GM19351 (cell line): ENCODE results near the gene CLPTM1L.
"Not testable (repeated sequence)": the region's sequence is repeated elsewhere in the genome, so short reads cannot be mapped to it uniquely, and the experiment has no call there.

ENCODE experiments used
- ATAC-seq: cut with Tn5 transposase; IDR thresholded peaks from one replicate; pipeline ENCODE4 v1.9.1; 2021; ENCODE audit warnings: mild to moderate bottlenecking, moderate library complexity; ENCODE audit not compliant: unreplicated experiment

CLPTM1L gene

DNA sequence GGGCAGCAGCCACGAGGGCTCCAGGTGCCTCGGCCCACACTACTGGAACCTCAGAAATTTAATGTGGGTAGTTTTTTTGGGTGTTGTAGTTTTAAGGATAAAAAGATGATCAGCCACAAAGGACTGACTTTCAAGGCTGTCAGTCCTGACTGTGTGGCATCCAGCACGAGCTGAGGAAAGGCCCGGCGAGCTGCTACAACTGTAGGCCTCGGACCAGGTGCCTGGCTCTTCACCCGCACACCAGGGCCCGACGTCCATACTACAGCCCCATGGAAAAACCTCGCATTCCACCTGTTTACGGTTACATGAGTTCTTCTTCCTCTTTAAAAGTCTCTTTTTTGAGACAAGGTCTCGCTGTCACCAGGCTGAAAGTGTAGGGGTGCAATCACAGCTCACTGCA lies 2.6 kb downstream of the CLPTM1L start:
- ATAC-seq, result no peak

DNA sequence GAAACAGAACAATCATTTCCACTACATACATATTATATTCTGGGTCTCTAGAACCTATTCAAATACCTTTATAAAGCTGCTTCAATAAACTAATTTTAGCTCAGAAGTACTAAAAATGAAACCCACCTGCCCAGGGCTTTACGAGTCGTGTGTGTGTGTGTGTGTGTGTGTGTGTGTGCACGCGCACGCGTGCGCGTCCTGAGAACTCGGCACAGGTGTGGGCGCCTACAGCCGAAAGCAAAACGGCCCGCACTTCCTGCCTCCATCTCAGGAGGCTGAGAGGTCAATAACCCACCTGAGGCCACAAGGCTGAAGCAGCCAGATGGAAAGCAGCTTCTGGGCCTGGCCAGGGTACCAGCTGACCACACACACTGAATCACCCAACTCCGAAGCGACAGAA lies 3.0 kb downstream of the CLPTM1L start:
- peak; percentile 48 for ATAC-seq

DNA sequence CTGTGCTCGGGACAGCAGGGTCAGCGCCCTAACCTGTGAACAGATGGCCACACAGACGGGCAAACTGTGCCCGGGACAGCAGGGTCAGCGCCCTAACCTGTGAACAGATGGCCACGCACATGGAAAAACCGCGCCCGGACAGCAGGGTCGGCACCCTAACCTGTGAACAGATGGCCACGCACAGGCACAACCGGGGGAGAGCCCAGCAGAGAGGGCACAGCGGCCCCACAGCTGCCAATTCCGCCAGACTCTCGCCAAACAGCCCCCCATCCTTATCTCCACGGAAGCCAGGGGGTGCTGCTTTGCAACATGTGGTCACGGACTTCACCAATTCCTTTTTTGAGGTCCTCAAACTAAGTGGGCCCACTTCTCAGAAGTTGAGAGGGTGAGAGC lies 5.1 kb downstream of the CLPTM1L start:
- ATAC-seq, result not testable (repeated sequence)

DNA sequence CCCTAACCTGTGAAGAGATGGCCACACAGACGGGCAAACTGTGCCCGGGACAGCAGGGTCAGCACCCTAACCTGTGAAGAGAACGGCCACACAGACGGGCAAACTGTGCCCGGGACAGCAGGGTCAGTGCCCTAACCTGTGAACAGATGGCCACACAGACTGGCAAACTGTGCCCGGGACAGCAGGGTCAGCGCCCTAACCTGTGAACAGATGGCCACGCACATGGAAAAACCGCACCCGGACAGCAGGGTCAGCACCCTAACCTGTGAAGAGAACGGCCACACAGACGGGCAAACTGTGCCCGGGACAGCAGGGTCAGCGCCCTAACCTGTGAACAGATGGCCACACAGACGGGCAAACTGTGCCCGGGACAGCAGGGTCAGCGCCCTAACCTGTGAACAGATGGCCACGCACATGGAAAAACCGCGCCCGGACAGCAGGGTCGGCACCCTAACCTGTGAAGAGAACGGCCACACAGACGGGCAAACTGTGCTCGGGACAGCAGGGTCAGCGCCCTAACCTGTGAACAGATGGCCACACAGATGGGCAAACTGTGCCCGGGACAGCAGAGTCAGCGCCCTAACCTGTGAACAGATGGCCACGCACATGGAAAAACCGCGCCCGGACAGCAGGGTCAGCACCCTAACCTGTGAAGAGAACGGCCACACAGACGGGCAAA lies 5.6 kb downstream of the CLPTM1L start:
- ATAC-seq, result not testable (repeated sequence)

DNA sequence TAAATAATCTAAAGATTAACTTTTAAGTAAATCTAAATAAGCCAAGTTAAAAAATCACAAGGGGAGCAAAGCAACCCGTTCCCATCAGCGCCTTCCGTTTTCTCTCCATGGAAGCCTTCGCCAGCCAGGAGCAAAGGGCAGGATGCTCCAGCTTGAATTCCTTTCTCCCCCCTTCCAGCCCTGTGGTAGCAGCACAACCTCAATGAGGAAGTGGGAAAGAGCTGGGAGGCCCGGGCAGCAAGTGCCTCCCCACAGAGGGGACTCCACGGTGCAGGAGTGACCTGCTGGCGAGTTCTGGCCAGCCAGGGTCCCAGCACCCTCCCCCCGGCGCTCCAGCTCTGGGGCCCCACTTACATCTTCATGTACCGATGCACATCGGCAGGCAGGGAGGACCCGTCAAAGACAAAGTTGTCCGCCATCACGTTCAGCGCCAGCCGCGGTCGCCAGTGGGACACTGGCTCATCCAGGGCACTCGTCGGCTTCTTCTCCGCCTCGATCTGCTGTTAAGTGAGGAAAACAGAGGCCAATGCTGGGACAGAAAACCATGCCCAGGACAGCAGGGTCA lies 6.3 kb downstream of the CLPTM1L start:
- no peak for ATAC-seq

DNA sequence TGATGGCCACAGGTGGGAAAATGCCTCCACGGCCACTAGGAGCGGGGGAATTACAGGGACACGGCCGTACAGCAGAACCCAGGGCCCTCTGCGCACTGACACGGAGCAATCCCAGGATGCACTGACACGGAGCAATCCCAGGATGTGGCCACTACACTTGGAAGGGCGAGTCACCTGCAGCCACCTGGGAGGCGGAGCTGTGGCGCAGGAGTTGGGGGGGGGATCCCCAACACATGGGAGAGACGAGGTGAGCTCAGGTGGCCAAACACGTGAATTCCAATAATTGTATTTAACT lies 6.8 kb downstream of the CLPTM1L start:
- no peak for ATAC-seq

DNA sequence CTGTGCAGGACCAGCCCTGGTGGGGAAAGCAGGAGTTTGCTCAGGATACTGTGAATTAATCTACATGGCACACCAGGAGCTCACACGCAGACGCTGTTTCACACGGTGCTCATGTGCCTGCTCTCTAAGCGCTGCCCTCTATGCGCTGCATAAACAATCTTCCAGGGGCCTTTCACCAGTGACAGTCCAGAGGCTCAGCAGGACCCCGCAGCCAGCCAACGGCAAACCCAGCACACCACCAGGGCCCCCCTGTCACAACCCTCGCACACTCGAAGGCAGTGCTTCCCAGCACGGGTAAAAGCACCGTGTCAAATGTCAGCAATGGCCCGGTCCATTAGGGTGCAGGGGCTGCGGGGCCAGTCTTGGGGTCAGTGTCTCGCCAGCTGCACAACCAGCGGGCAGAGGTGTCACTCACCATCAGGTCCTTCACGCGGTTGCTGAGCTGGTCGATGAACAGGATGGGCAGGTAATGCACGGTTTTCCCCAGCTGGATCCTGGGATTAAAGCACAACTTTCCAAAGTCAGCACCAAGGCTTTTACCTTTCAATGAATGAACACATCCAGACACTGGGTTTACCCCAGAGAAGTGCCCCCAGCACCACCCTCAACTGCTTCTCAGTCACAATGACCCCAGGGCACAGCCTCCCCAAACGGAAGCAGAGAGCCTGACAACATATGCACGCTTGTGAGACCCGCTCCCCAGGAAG lies 7.3 kb downstream of the CLPTM1L start:
- no peak for ATAC-seq

DNA sequence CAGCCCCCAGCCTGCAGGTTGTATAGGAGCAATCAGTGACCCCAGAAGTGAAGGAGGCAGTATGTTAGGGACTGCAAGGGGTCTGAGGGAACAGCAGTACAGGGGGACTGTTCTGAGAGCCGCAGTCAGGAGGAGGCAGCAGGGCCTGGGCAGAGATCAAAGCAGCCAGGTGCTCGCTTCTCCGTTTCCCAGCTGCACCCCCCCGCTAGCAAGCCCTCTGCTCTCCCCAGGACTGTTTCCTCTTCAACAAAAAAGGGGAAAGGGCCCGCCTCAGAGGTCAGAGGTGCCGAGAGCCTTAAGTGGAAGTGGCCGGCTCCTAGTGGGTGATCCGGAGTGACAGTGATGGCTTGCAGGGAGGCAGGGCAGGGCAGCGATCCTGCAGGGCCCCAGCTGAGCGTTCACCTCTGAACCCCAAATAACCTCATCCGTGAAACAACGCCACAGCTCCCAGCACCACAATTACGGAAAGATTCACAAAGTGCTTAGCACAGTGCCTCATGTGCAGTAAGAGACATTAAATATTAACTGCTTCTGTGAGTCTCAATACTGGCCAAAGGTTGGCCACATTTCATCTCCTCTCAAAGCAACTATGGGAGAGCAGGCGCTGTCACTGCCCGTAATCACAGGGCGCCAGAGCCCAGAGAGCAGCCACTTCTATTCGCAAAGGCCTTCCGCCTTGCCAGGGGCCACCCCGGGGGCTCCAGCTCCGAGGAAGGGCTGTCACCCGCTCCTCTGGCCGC lies 8.0 kb downstream of the CLPTM1L start:
- no peak for ATAC-seq

DNA sequence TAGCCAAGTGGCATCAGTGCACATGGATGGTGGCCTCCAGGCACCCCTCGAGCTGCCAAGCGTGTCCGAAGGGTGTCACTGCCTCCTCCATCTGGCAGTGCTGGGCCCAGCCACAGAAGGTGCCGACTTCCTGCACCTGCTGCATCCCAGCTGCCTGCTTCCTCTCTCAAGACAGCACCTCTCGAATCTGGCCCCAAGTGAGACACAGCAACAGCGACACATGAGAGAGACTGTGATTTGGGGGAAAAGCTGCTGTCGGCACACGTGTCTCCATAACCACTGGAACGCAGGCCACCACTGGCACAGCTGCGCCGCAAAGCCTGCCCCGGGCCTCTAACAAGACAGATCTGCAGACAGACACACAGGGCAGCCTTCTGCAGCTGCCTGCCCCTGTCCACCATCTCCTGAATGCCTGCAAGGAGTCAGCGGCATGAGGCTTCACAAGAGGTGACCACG lies 8.8 kb downstream of the CLPTM1L start:
- no peak for ATAC-seq

DNA sequence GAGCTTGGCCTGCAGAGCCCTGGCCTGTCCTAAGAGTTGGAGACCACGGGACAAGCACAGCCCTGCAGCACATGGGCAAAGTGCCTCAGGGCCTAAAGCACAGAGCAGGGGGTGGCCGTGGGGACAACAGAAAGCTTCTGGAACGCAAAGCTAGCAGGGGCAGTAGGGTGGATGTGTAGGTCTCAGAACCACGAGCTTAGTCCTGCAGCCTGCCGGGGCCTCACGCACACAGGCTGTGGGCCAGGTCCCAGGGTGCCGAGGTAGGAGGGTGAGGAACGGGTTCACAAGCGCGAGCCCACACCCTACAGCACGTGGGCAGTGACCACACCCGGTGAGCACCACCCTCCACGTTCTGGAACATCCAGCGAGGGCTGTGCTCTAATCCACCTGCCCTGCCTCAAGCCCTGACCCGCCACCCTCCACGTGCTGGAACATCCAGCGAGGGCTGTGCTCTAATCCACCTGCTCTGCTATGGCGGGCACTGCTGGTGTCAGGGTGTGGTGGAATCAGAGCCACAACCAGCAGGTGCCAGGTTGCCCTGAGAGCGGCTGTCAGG lies 9.3 kb downstream of the CLPTM1L start:
- no peak for ATAC-seq

DNA sequence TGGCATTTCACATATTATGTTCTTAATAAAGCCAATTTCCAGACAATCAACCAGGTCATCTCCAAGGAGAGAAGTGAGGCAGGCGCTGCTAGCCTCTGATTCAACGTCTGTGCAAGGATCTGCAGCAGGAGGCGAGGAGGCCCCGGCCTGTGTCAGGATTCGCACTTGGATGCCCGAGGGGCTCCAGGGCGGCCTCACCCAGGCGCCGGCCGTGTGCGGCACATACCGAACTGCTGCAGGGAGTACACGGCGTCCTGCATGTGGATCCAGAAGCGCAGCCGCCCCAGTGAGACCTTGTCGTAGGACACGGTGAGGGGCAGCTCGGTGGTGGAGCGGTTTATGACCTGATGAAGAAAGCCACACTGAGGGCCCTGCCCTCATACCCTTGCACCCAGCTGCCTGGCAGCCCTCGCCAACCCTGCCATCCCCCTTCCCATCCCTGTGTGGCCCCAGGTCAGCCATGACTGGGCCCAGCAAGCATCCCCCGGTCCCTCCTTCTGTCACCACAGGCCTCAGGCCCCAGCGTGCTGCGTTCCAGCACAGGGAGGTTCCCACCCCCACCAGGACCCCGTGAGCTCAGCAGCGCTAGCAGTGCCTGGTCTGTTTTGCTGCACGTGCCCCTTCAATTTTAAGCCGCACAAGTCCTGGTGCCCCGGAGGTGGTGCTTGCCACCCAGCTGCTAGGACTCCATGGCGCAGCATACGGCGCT lies 9.9 kb downstream of the CLPTM1L start:
- ATAC-seq, result no peak

DNA sequence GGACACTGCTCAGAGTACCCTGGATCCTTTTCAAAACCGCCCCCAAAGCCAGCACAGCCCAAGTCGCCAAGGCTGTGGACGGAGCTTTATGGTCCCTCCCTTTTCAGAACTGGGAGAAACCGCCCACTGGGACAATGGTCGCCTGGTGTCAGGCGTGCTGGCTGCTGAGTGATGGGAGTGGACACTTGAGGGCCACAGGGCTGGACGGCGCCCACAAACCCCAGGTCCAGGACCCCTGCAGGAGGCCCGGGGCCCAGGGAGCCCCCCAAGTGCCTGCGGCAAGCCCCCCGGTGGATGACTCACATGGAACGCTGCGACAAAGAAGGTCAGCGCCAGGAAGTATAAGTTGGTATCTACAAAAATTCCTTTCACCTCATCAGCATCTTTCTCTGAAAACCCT lies 10.9 kb downstream of the CLPTM1L start:
- no peak for ATAC-seq

DNA sequence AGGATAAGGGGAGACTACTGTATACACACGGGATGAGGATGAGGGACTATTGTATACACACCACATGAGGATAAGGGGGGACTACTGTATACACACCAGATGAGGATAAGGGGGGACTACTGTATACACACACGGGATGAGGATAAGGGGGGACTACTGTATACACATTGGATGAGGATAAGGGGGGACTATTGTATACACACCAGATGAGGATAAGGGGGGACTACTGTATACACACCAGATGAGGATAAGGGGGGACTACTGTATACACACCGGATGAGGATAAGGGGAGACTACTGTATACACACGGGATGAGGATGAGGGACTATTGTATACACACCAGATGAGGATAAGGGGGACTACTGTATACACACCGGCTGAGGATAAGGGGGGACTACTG lies 11.6 kb downstream of the CLPTM1L start:
- not testable (repeated sequence) for ATAC-seq

DNA sequence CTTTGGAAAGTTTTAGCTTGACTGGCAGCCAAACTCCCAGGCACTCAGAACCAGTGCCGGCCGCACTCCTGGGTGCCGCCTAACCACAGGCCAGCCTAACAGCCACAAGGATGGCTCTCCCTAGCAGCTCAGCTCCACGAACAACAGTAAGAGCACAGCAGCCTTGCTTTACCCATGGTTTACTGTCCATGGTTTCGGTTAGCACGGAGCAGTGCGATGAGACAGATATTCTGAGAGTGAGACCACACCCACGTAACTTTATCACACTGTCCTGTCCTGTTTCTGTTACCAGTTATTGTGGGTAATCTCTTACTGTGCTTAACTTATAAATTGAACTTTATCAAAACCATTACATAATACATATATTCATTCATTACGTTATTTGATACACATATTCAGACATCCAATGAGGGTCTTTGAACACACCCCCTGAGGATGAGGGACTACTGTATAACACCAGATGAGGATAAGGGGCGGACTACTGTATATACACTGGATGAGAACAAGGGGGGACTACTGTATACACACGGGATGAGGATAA lies 12.4 kb downstream of the CLPTM1L start:
- no peak for ATAC-seq

DNA sequence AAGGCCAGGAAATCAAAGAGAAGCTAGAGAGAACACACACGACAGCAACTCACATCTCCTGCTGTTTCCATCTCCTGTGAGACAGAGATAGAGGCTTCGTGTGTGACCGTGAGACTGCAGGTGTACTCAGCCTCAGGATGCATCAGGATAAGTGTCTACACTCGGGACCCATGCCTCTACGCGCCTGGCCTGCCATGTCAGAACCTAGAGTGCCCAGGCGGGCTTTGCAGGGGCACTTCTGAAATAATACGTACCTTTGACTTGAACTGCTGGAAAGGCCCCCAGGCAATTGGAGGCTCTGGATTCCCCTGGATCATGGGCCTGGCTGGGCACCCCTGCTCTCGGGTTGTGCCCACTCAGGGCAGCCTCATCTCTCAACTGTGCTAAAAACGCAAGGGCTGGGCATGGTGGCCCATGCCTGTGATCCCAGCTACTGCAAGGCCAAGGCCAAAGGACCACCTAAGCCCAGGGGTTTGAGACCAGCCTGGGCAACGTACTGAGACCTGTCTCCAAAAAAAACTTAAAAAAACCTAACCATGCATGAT lies 13.0 kb downstream of the CLPTM1L start:
- no peak for ATAC-seq

DNA sequence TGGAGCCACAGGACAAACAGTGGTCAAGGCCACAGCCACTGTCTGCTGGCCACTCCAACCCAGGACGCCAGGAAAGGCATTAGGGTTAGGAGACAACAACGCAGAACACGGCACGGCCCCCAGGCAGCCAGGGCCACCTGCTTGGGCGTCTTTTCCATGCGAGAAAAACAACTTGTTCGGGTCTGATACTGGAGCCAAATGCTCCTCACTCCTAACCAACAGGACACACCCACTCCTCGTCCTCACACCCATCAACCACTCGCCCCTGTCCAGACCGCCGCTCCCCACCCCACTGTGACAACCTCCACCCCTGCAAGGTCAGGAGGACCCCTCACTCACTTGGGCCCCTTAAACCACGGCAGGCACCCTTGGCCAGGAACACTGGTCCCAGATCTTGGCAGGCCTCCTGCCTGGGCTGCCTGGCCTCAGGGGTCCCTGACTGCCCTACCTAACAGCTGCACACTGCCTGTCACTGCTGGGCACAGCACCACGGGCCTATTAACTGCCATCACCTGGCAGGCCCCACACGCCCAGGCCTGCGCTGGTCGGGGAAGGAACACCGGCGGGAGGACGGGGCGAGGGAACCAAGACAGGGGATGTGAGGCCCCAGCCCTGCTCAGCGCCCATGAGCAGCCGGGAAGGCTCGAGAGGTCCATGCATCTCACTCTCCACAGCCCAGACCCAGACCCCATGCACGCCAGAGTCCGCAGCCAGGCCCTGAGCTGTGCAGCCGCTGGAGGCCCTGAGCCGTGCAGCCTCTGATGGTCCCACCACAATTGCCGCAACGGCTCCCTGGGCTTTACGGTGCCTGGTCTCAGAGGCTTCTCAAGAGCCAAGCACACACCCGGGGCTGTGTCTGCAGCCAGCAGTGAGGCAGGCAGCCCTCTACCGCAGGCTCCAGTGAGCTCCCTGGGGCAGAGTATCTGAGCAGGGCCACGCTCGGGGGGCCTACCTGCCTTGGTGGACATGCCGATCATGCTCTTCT lies 13.8 kb downstream of the CLPTM1L start:
- ATAC-seq, result no peak

DNA sequence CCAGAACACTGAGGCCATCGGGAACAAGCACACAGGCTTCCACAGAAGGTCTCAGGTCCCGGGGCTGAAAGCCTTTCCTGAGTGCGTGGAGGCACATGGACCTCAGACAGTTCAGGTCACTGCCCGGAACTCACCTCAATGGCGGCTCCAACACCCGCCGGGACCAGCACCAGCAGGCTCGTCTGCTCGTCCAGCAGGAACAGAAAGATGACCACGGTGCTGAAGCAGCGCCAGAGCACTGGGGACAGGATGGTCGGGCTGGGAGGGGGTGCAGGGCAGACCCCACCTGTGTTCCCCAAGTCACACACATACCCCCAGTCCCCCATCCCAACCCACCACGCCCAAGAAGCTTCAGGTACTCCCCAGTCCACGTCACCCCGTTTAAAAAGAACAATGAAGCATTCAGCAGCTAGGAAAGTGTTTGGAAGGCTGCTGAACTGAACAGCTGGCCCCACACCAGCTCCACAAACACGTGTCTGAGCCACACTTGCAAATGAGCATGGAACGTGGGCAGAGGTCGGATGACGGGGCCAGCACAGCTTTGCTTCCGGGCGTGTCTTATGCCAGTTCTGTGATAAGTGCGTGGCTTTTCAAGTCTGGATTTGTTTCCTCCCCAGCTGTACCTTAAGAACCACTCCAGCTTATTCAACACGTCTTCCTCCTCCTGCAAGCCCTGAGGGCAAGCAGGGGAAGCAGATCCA lies 14.6 kb downstream of the CLPTM1L start:
- no peak for ATAC-seq

DNA sequence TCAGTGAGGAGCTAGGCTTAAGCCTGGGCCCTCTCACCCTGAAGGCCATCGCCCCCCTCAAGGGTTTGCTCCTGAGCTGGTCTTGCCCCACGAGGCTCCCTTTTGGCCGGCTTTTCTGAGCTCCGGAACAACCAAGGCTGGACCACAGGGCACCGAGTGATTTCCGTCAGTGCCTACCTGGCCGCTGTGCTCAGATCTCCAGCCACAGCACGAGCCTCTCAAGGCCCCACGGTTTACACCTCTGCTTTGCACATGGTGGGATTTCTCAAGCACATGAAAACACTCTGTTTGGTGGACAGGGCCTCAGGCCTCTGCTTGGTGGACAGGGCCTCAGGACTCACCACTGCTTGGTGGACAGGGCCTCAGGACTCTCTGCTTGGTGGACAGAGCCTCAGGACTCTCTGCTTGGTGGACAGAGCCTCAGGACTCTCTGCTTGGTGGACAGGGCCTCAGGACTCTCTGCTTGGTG lies 15.8 kb downstream of the CLPTM1L start:
- ATAC-seq, result no peak
